GM12878 (cell line): ENCODE measurements around the gene RHNO1. TPM values are rescaled to one million over a fixed set of nuclear protein-coding genes. Genes with fewer than 3 reads are reported as not detected.

Experiments used
- ATAC-seq: fragments of 200-7000 bp; cut with Tn5 transposase; 3 replicates; pipeline ENCODE4 v1.9.1; 2020; ENCODE audit warnings: mild to moderate bottlenecking, moderate library complexity
- BruUV-seq: library from RNA; stranded (reverse); fragments of 400-500 nt; replicated peaks from 2 replicates; lab custom pipeline; 2021; lab: Mats Ljungman, UMichigan
- CTCF ChIA-PET: fragments of 300-600 bp; sonication (Branson Sonifier 250); formaldehyde crosslinking; extraction: SDS; loops from one replicate; lab custom pipeline; 2021; ENCODE audit warnings: inconsistent platforms; lab: Yijun Ruan, JAX
- POLR2A ChIA-PET: fragments of 350-600 bp; formaldehyde crosslinking; extraction: SDS; loops from one replicate; lab custom pipeline; 2021; ENCODE audit warnings: inconsistent platforms; lab: Charles Lee
- RAD21 ChIA-PET: fragments of 300-600 bp; sonication (Branson Sonifier 250); formaldehyde crosslinking; loops from one replicate; lab custom pipeline; 2023; ENCODE audit warnings: antibody characterized with exemption; ENCODE audit not compliant: unreplicated experiment; lab: Charles Lee
- SMC1A ChIA-PET: fragments of 300-600 bp; sonication (Branson Sonifier 250); formaldehyde crosslinking; loops from one replicate; lab custom pipeline; 2023; ENCODE audit not compliant: unreplicated experiment, uncharacterized antibody; lab: Charles Lee
- DNase-seq: peaks from one replicate; pipeline ENCODE4 v3.0.0-alpha.2; 2011; ENCODE audit warnings: low read depth, low spot score
- FAIRE-seq: peaks from 3 replicates; lab custom pipeline; 2011; peaks lifted over from hg19 to GRCh38; lab: Jason Lieb, UNC
- H2AFZ ChIP-seq: 2 replicates; pipeline ENCODE4 v1.6.0; 2011; ENCODE audit warnings: low read depth, low read length, control low read depth; ENCODE audit not compliant: control insufficient read depth
- H3K27ac ChIP-seq: 2 replicates; pipeline ENCODE4 v1.5.1; 2011; ENCODE audit warnings: control low read depth; ENCODE audit not compliant: control insufficient read depth, insufficient read depth
- H3K27me3 ChIP-seq, 2 experiments: replicated peaks in 1 of 2; 2 replicates each; pipeline versions ENCODE4 v1.6.0 to v1.6.1; 2011; ENCODE audit warnings: low read length in 1 of 2; ENCODE audit not compliant: control insufficient read depth in 2 of 2, insufficient read depth in 2 of 2
- H3K36me3 ChIP-seq, 2 experiments: 2 replicates each; pipeline ENCODE4 v1.5.1; 2011; ENCODE audit warnings: low read length in 1 of 2; ENCODE audit not compliant: control insufficient read depth in 2 of 2, insufficient read depth in 2 of 2
- H3K4me1 ChIP-seq: 2 replicates; pipeline ENCODE4 v1.6.1; 2011; ENCODE audit warnings: mild to moderate bottlenecking, low read length, moderate library complexity, mixed read lengths; ENCODE audit not compliant: control insufficient read depth, insufficient read depth
- H3K4me2 ChIP-seq: 2 replicates; pipeline ENCODE4 v1.6.0; 2011; ENCODE audit warnings: control low read depth; ENCODE audit not compliant: control insufficient read depth, insufficient read depth
- H3K4me3 ChIP-seq: fragments of 200-600 bp; sonication (generic); 2 replicates; pipeline ENCODE4 v1.5.1; 2016
- H3K79me2 ChIP-seq: 2 replicates; pipeline ENCODE4 v1.6.0; 2011; ENCODE audit warnings: low read length; ENCODE audit not compliant: control insufficient read depth, insufficient read depth
- H3K9ac ChIP-seq: 2 replicates; pipeline ENCODE4 v1.8.0; 2011; ENCODE audit warnings: low read length, control low read depth, mixed read lengths; ENCODE audit not compliant: control insufficient read depth, insufficient read depth
- H3K9me3 ChIP-seq: replicated peaks from 3 replicates; pipeline ENCODE4 v1.5.1; 2011; ENCODE audit warnings: mild to moderate bottlenecking, low read length; ENCODE audit not compliant: control insufficient read depth, insufficient read depth
- H4K20me1 ChIP-seq: 2 replicates; pipeline ENCODE4 v1.6.0; 2011; ENCODE audit not compliant: control insufficient read depth, insufficient read depth
- ATF7 ChIP-seq: fragments of 450-650 bp; IDR thresholded peaks from 2 replicates; pipeline ENCODE4 v1.6.1; 2016; ENCODE audit warnings: low read depth, mild to moderate bottlenecking
- EGR1 ChIP-seq, 2 experiments: IDR thresholded peaks; 1 replicate in 1 of 2; 2 replicates in 1 of 2; pipeline ENCODE4 v1.6.1; 2011 to 2012; ENCODE audit warnings: low read depth in 2 of 2, low read length in 2 of 2, borderline replicate concordance in 1 of 2, mild to moderate bottlenecking in 1 of 2, moderate library complexity in 1 of 2
- HDAC2 ChIP-seq: fragments of 200-600 bp; sonication (generic); IDR thresholded peaks from 2 replicates; pipeline ENCODE4 v1.6.1; 2017
- HSF1 ChIP-seq: fragments of 150-350 bp; IDR thresholded peaks from 2 replicates; pipeline ENCODE4 v1.6.1; 2014; ENCODE audit warnings: mild to moderate bottlenecking, low read depth, low read length
- IKZF1 ChIP-seq: fragments of 450-650 bp; conservative IDR thresholded peaks from 2 replicates; pipeline ENCODE4 v1.6.1; 2017; ENCODE audit warnings: antibody characterized with exemption, mild to moderate bottlenecking
- IRF4 ChIP-seq: IDR thresholded peaks from 2 replicates; pipeline ENCODE4 v1.6.1; 2011; ENCODE audit warnings: low read depth, low read length
- JUNB ChIP-seq: IDR thresholded peaks from 2 replicates; pipeline ENCODE4 v1.6.1; 2016; ENCODE audit warnings: antibody characterized with exemption, mild to moderate bottlenecking
- MEF2A ChIP-seq: IDR thresholded peaks from 2 replicates; pipeline ENCODE4 v1.6.1; 2011; ENCODE audit warnings: low read depth, mild to moderate bottlenecking, low read length, moderate library complexity; ENCODE audit not compliant: insufficient read depth
- NFXL1 ChIP-seq: fragments of 450-650 bp; IDR thresholded peaks from 2 replicates; pipeline ENCODE4 v1.6.1; 2017; ENCODE audit warnings: antibody characterized with exemption, mild to moderate bottlenecking, borderline replicate concordance
- NFYA ChIP-seq: IDR thresholded peaks from 2 replicates; pipeline ENCODE4 v1.6.1; 2011; ENCODE audit warnings: low read depth, mild to moderate bottlenecking, low read length, improper control_type of control experiment, borderline replicate concordance
- RBBP5 ChIP-seq: fragments of 200-600 bp; sonication (generic); conservative IDR thresholded peaks from 2 replicates; pipeline ENCODE4 v1.6.1; 2016
- TBL1XR1 ChIP-seq: IDR thresholded peaks from 2 replicates; pipeline ENCODE4 v1.6.1; 2012; ENCODE audit warnings: low read depth, low read length, improper control_type of control experiment
- ZNF384 ChIP-seq: IDR thresholded peaks from 2 replicates; pipeline ENCODE4 v1.6.1; 2012; ENCODE audit warnings: low read depth, mild to moderate bottlenecking, low read length, improper control_type of control experiment, borderline replicate concordance
- WGBS: methylation state at CpG from one replicate; pipeline ENCODE4 v1.1.6; 2016; ENCODE audit warnings: low lambda C conversion rate; ENCODE audit not compliant: insufficient replicate concordance, insufficient coverage; ENCODE audit errors: missing lambda C conversion rate; 5-methylcytosine and 5-hydroxymethylcytosine counted together
- in situ Hi-C: fragments of 300-500 bp; cut with MboI; formaldehyde crosslinking; loops from 9 replicates; pipeline ENCODE4 v1.14.3; 2018; ENCODE audit warnings: mixed read lengths
- intact Hi-C: fragments of 100-400 bp; cut with micrococcal nuclease; formaldehyde crosslinking; loops from one replicate; pipeline ENCODE4 v1.14.2; 2022; ENCODE audit not compliant: unreplicated experiment
- polyA plus RNA-seq, 11 experiments: library from polyadenylated mRNA; depleted of rRNA in 4 of 11; unstranded in 6 of 11; stranded (reverse) in 5 of 11; fragments of >200 nt; fragmentation: Nextera tagmentation in 4 of 11; fragmentation: Illumina TruSeq in 1 of 11; extraction: Ambion mirVana in 4 of 11; extraction: Trizol in 1 of 11; gene quantifications; 1 replicate in 1 of 11; 2 replicates in 10 of 11; pipeline versions ENCODE4 v1.2.1 to v1.2.3, GENCODE V29; 2011 to 2016; ENCODE audit warnings: inconsistent platforms in 2 of 11, missing spikeins in 2 of 11, low read depth in 1 of 11
- total RNA-seq, 4 experiments: library from RNA; depleted of rRNA in 3 of 4; stranded (reverse); fragments of >200 nt in 3 of 4; fragmentation: Illumina TruSeq in 1 of 4; extraction: Trizol in 1 of 4; gene quantifications; 2 replicates each; pipeline versions ENCODE4 v1.2.1 to v1.2.3, GENCODE V29; 2013 to 2021
- TF ChIP-seq, protein P1 (sequence below): fragments of 450-650 bp; IDR thresholded peaks from 2 replicates; pipeline ENCODE4 v1.6.1; 2017; ENCODE audit warnings: mild to moderate bottlenecking, moderate library complexity

Gene RHNO1
- total and polyA plus RNA-seq, 10 of the 15 experiments (the other 5 are each of a cell fraction or from before 2014, with no cell fraction given) = 27.9 to 91.6 (median 49.3) TPM

DNA sequence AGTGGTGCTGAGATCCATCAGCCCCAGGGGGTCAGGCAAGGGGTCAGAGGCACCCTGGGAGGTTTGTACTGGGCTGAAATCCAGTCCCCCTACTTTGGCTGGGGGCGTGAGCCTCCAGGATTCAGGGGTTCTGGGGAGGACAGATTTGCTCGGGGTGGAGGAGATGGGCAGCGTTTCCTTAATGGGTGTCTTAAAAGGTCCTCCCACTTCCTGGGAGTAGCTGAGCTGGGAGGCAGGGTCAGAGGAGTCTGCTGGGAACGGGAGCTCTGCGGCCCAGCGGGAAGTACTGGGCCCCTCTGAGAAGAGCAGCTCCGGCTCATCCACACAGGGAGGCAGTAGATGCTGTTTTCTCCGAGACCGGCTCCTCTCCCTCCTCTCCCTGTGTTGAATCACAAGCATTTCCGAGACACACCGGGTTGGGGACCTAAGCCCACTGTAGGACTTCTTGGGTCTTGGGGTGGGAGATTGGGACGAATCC lies 18.0 kb upstream of the RHNO1 start:
- ChIA-PET RAD21 (no interaction called here), POLR2A (no interaction called here), SMC1A (interaction anchor here (1.6 kb wide), 1 partner anchor 15 kb away, joined by 3 read pairs; no protein-coding TSS in a partner anchor), CTCF (no interaction called here)
- DNase-seq (no peak), ATAC-seq (no peak), FAIRE-seq (no peak)
- WGBS = 97% methylated on average over 12 of the region's 12 CpGs
- no peaks in the 10 kb centered on the region for H3K4me1 ChIP-seq
- no peak for TF ChIP-seq EGR1 (IDR thresholded peaks at IDR 0.05; ENCODE audit: borderline replicate concordance in 1 of 2, low read depth in 2 of 2, low read length in 2 of 2)
- TF ChIP-seq IRF4 = no peak
- no peak for TF ChIP-seq ATF7
- TF ChIP-seq ZNF384 = no peak
- TF ChIP-seq HDAC2 = no peak
- TF ChIP-seq TBL1XR1 = no peak
- no peak for TF ChIP-seq RBBP5
- no peak for TF ChIP-seq MEF2A
- no peak for TF ChIP-seq IKZF1
- TF ChIP-seq JUNB = no peak
- no peak overlapping the region for H2AFZ ChIP-seq
- in situ Hi-C loops (no loop called here), intact Hi-C loops (no loop called here)
- no peak overlapping the region for H3K4me2 ChIP-seq
- H3K9me3 ChIP-seq = no peaks in the 10 kb centered on the region
- no peak overlapping the region for H3K4me3 ChIP-seq
- H4K20me1 ChIP-seq = no peaks in the 10 kb centered on the region
- H3K79me2 ChIP-seq = no peaks in the 10 kb centered on the region
- no peaks in the 10 kb centered on the region for H3K27me3 ChIP-seq
- no TSS peak for BruUV-seq
- H3K36me3 ChIP-seq = peaks cover 16 to 17% of the 10 kb centered on the region in 2 experiments; a peak in 3 of 4 replicates
- no peak overlapping the region for H3K9ac ChIP-seq
- no peak overlapping the region for H3K27ac ChIP-seq

- ChIA-PET CTCF (no interaction called here), POLR2A (no interaction called here), RAD21 (no interaction called here), SMC1A (no interaction called here)
- no peak for FAIRE-seq
- Histone ChIP-seq H3K27me3 (no peaks in the 10 kb centered on the region), H3K79me2 (no peaks in the 10 kb centered on the region), H3K27ac (no peak overlapping the region), H3K4me3 (no peak overlapping the region), H2AFZ (no peak overlapping the region), H4K20me1 (no peaks in the 10 kb centered on the region), H3K36me3 (peaks cover 20 to 27% of the 10 kb centered on the region in 2 experiments), H3K9ac (no peak overlapping the region), H3K9me3 (no peaks in the 10 kb centered on the region), H3K4me2 (no peak overlapping the region), H3K4me1 (no peaks in the 10 kb centered on the region)
- intact Hi-C loops = no loop called here
- DNase-seq = no peak
- no peak for ATAC-seq
- no TSS peak for BruUV-seq
- TF ChIP-seq NFYA = no peak
- TF ChIP-seq, protein P1, sequence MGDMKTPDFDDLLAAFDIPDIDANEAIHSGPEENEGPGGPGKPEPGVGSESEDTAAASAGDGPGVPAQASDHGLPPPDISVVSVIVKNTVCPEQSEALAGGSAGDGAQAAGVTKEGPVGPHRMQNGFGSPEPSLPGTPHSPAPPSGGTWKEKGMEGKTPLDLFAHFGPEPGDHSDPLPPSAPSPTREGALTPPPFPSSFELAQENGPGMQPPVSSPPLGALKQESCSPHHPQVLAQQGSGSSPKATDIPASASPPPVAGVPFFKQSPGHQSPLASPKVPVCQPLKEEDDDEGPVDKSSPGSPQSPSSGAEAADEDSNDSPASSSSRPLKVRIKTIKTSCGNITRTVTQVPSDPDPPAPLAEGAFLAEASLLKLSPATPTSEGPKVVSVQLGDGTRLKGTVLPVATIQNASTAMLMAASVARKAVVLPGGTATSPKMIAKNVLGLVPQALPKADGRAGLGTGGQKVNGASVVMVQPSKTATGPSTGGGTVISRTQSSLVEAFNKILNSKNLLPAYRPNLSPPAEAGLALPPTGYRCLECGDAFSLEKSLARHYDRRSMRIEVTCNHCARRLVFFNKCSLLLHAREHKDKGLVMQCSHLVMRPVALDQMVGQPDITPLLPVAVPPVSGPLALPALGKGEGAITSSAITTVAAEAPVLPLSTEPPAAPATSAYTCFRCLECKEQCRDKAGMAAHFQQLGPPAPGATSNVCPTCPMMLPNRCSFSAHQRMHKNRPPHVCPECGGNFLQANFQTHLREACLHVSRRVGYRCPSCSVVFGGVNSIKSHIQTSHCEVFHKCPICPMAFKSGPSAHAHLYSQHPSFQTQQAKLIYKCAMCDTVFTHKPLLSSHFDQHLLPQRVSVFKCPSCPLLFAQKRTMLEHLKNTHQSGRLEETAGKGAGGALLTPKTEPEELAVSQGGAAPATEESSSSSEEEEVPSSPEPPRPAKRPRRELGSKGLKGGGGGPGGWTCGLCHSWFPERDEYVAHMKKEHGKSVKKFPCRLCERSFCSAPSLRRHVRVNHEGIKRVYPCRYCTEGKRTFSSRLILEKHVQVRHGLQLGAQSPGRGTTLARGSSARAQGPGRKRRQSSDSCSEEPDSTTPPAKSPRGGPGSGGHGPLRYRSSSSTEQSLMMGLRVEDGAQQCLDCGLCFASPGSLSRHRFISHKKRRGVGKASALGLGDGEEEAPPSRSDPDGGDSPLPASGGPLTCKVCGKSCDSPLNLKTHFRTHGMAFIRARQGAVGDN = no peak
- TF ChIP-seq HSF1 = no peak
- no peak for TF ChIP-seq NFXL1
- in situ Hi-C loops = no loop called here
These were observed 16.9 kb upstream of the RHNO1 start for GRCh38 chr12:2860170-2860569.
